GM19025 (cell line): ENCODE measurements around the gene NCKAP5.
"Not testable (repeated sequence)": the region's sequence is repeated elsewhere in the genome, so short reads cannot be mapped to it uniquely, and the experiment has no call there.

Source experiments
- ATAC-seq: cut with Tn5 transposase; IDR thresholded peaks from one replicate; pipeline ENCODE4 v1.9.1; 2021; ENCODE audit warnings: mild to moderate bottlenecking, low read depth, moderate library complexity; ENCODE audit not compliant: unreplicated experiment

NCKAP5 gene

GRCh38 chr2:133475610-133476009 lies 92.7 kb downstream of the NCKAP5 start:
- no peak for ATAC-seq

GRCh38 chr2:133470446-133470845 lies 97.8 kb downstream of the NCKAP5 start:
- not testable (repeated sequence) for ATAC-seq

GRCh38 chr2:133462811-133463210 lies 105.5 kb downstream of the NCKAP5 start:
- no peak for ATAC-seq

- no peak for ATAC-seq
Measured at GRCh38 chr2:133461484-133461883, 106.8 kb downstream of the NCKAP5 start.

GRCh38 chr2:133459590-133459989 lies 108.7 kb downstream of the NCKAP5 start:
- no peak for ATAC-seq

GRCh38 chr2:133458280-133458679 lies 110.0 kb downstream of the NCKAP5 start:
- ATAC-seq = no peak

- no peak for ATAC-seq
Measured at GRCh38 chr2:133457861-133458260, 110.4 kb downstream of the NCKAP5 start.

- no peak for ATAC-seq
Measured at GRCh38 chr2:133456971-133457370, 111.3 kb downstream of the NCKAP5 start.

- no peak for ATAC-seq
Measured at GRCh38 chr2:133456156-133456555, 112.1 kb downstream of the NCKAP5 start.

- ATAC-seq = no peak
Measured at GRCh38 chr2:133453032-133453431, 115.2 kb downstream of the NCKAP5 start.

GRCh38 chr2:133452583-133452982 lies 115.7 kb downstream of the NCKAP5 start:
- no peak for ATAC-seq

GRCh38 chr2:133452146-133452545 lies 116.1 kb downstream of the NCKAP5 start:
- ATAC-seq = no peak

GRCh38 chr2:133448195-133448594 lies 120.1 kb downstream of the NCKAP5 start:
- ATAC-seq = no peak

GRCh38 chr2:133447303-133447702 lies 121.0 kb downstream of the NCKAP5 start:
- no peak for ATAC-seq

- ATAC-seq = no peak
Measured at GRCh38 chr2:133444465-133444864, 123.8 kb downstream of the NCKAP5 start.

- ATAC-seq = no peak
Measured at GRCh38 chr2:133442393-133442792, 125.9 kb downstream of the NCKAP5 start.

GRCh38 chr2:133439565-133439920 lies 128.7 kb downstream of the NCKAP5 start:
- ATAC-seq = no peak

- no peak for ATAC-seq
Measured at GRCh38 chr2:133438848-133439564, 129.3 kb downstream of the NCKAP5 start.

GRCh38 chr2:133438026-133438425 lies 130.2 kb downstream of the NCKAP5 start:
- ATAC-seq = no peak

- ATAC-seq = no peak
Measured at GRCh38 chr2:133437492-133437891, 130.8 kb downstream of the NCKAP5 start.

GRCh38 chr2:133434959-133435668 lies 133.1 kb downstream of the NCKAP5 start:
- ATAC-seq = no peak
